ENCODE measurements around the gene TIAM1. TPM values are rescaled to one million over a fixed set of nuclear protein-coding genes. Genes with fewer than 3 reads are reported as not detected.

TIAM1 gene
- total RNA-seq, 1 experiment from 2014 or later = 9.4 TPM

GRCh38 chr21:31087639-31088473 is 256.2 kb downstream of the TIAM1 start:
- no peak for DNase-seq (ENCODE audit: low spot score)

DNA sequence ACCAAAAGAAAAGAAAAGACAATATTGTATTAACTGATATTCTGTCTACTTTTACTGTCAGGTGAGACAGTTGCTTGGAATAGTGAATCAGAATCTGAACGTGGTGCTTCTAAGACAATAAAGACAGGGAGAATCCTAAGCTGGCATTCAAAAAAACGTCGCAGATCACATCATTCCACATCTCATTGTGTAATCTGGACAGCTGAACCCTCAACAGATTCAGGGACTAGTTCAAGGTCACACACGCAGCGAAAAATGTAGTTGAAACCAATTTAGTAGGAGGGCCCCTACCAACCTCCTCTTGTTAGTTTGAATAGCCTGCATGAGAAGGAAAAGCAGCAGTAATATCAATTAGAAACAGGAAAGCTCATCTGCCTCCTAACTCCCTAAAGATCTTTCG is 259.4 kb downstream of the TIAM1 start:
- no peak for DNase-seq (ENCODE audit: low spot score)

- no peak for DNase-seq (ENCODE audit: low spot score)
Measured at GRCh38 chr21:31078796-31079195, 265.3 kb downstream of the TIAM1 start.

DNA sequence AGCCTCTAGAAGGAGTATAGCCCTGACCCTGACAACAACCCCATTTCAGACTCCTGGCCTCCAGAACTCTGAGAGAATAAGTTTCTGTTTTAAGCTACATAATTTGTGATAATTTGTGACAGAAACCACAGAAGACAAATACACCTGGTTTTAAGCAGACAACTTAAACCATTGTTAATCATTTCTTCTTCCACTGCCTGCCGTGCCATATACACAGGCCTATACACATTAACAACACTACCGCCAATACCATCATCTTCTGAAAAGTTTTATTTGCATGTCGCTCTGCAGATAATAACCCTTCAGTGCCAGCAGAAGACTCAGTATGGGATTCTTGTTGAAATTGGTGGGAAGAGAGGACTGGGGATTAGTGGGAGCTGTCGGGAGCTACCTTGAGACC is 265.8 kb downstream of the TIAM1 start:
- DNase-seq (ENCODE audit: low spot score) = no peak

- DNase-seq (ENCODE audit: low spot score) = no peak
Measured at GRCh38 chr21:31075848-31076247, 268.2 kb downstream of the TIAM1 start.

DNA sequence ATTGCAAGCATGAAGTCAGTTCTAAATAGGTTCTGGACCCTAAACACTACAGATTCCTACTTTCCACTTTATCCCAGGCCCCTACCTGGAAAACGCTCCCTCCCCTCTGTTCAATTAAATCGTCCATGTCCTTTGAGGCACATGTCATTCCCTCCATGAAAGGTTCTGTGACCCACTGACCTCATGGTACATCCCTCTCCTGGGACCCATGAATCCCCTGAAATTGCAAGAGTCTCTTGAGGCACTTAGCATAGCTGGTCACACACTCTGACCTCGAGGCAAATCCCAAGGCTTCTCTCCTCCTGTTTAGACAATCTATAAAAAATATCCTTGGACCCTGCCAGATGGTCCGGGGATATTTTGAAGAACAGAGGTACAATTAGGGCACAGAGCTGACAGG is 271.5 kb downstream of the TIAM1 start:
- no peak for DNase-seq (ENCODE audit: low spot score)

Data from H4 (cell line).